B cell (primary cell): Measurements from ENCODE around the gene MGAT5. TPM values are rescaled to one million over a fixed set of nuclear protein-coding genes. Genes with fewer than 3 reads are reported as not detected.

ENCODE experiments used
- ATAC-seq: fragments of 200-7000 bp; cut with Tn5 transposase; one replicate; pipeline ENCODE4 v1.10.0; 2021; ENCODE audit warnings: low read depth, mild to moderate bottlenecking, moderate number of reproducible peaks, moderate library complexity
- CTCF ChIA-PET: fragments of 350-600 bp; sonication (Branson Sonifier 250); formaldehyde crosslinking; loops from one replicate; lab custom pipeline; 2021; ENCODE audit warnings: antibody characterized with exemption, inconsistent platforms; lab: Charles Lee
- POLR2A ChIA-PET: fragments of 350-600 bp; sonication (Branson Sonifier 250); formaldehyde crosslinking; loops from one replicate; lab custom pipeline; 2021; ENCODE audit warnings: antibody characterized with exemption; lab: Charles Lee
- DNase-seq: peaks from one replicate; pipeline ENCODE4 v3.0.0; 2013
- H2AFZ ChIP-seq: 2 replicates; pipeline ENCODE4 v1.6.1; 2012; ENCODE audit warnings: mild to moderate bottlenecking, low read depth, low read length; ENCODE audit not compliant: insufficient read depth, poor library complexity, severe bottlenecking
- H3K27ac ChIP-seq, 2 donors: 1 replicate in 1 of 2; 2 replicates in 1 of 2; pipeline ENCODE4 v1.5.1; 2012 to 2013; ENCODE audit warnings: low read length in 2 of 2, mild to moderate bottlenecking in 2 of 2, moderate library complexity in 1 of 2
- H3K27me3 ChIP-seq, 4 experiments: fragments of 200-600 bp in 1 of 4; sonication (generic) in 1 of 4; replicated peaks in 1 of 4; 1 replicate in 2 of 4; 2 replicates in 2 of 4; pipeline versions ENCODE4 v1.6.1 to v1.7.0; 2013 to 2016; ENCODE audit warnings: low read length in 3 of 4, mild to moderate bottlenecking in 2 of 4, mixed read lengths in 1 of 4, moderate library complexity in 1 of 4; ENCODE audit not compliant: insufficient read depth in 4 of 4, control insufficient read depth in 3 of 4; ENCODE audit errors: control extremely low read depth in 1 of 4
- H3K36me3 ChIP-seq, 2 experiments: replicated peaks in 1 of 2; 1 replicate in 1 of 2; 2 replicates in 1 of 2; pipeline versions ENCODE4 v1.6.1 to v1.7.1; 2013; ENCODE audit warnings: low read length in 1 of 2; ENCODE audit not compliant: insufficient read depth in 2 of 2, control insufficient read depth in 1 of 2; ENCODE audit errors: control extremely low read depth in 1 of 2, extremely low read depth in 1 of 2
- H3K4me1 ChIP-seq, 2 donors: fragments of 200-600 bp in 1 of 2; sonication (generic) in 1 of 2; 1 replicate in 1 of 2; 2 replicates in 1 of 2; pipeline versions ENCODE4 v1.5.1 to v1.6.1; 2013 to 2017; ENCODE audit warnings: low read length in 2 of 2; ENCODE audit not compliant: control insufficient read depth in 2 of 2, insufficient read depth in 2 of 2
- H3K4me2 ChIP-seq: replicated peaks from 2 replicates; pipeline ENCODE3; 2012; ENCODE audit warnings: mild to moderate bottlenecking, low read depth, low read length; ENCODE audit not compliant: poor library complexity, severe bottlenecking
- H3K4me3 ChIP-seq, 5 experiments: fragments of 200-600 bp in 1 of 5; sonication (generic) in 1 of 5; 1 replicate in 3 of 5; 2 replicates in 2 of 5; pipeline versions ENCODE4 v1.5.1 to v1.7.0; 2011 to 2016; ENCODE audit warnings: low read length in 4 of 5, mild to moderate bottlenecking in 4 of 5, low read depth in 2 of 5, control low read depth in 1 of 5, moderate library complexity in 1 of 5; ENCODE audit not compliant: insufficient read depth in 1 of 5; ENCODE audit errors: control extremely low read depth in 1 of 5, extremely low read depth in 1 of 5
- H3K79me2 ChIP-seq: fragments of 200-600 bp; sonication (generic); one replicate; pipeline ENCODE4 v1.6.0; 2016; ENCODE audit warnings: low read length; ENCODE audit not compliant: control insufficient read depth, insufficient read depth
- H3K9ac ChIP-seq: fragments of 200-600 bp; sonication (generic); 2 replicates; pipeline ENCODE4 v1.6.1; 2017; ENCODE audit warnings: mild to moderate bottlenecking, low read length, moderate library complexity
- H3K9me3 ChIP-seq, 3 donors: one replicate each; pipeline versions ENCODE4 v1.6.1 to v1.7.1; 2013; ENCODE audit warnings: low read length in 2 of 3; ENCODE audit not compliant: control insufficient read depth in 2 of 3, insufficient read depth in 1 of 3; ENCODE audit errors: control extremely low read depth in 1 of 3
- H4K20me1 ChIP-seq: 2 replicates; pipeline ENCODE4 v1.6.0; 2012; ENCODE audit warnings: mild to moderate bottlenecking, low read length; ENCODE audit not compliant: insufficient read depth, control insufficient read depth, poor library complexity, severe bottlenecking
- H3K27ac Mint-ChIP-seq: one replicate; pipeline ENCODE4 v1.8.0; 2021; ENCODE audit warnings: mixed read lengths
- H3K27me3 Mint-ChIP-seq: one replicate; pipeline ENCODE4 v1.8.0; 2021; ENCODE audit warnings: mixed read lengths
- H3K4me1 Mint-ChIP-seq: one replicate; pipeline ENCODE4 v1.8.0; 2021; ENCODE audit warnings: mixed read lengths
- H3K4me3 Mint-ChIP-seq: one replicate; pipeline ENCODE4 v1.8.0; 2021; ENCODE audit warnings: mixed read lengths
- H3K9me3 Mint-ChIP-seq: one replicate; pipeline ENCODE4 v1.8.0; 2022; ENCODE audit warnings: mixed read lengths; ENCODE audit not compliant: insufficient read depth
- CTCF ChIP-seq: fragments of 200-600 bp; IDR thresholded peaks from one replicate; pipeline ENCODE4 v1.8.0; 2022; ENCODE audit warnings: antibody characterized with exemption, mild to moderate bottlenecking
- EZH2 ChIP-seq: IDR thresholded peaks from 2 replicates; pipeline ENCODE4 v1.6.1; 2012; ENCODE audit warnings: borderline replicate concordance, low read depth, mild to moderate bottlenecking, moderate library complexity, low read length; ENCODE audit not compliant: insufficient read depth, poor library complexity, severe bottlenecking
- WGBS: methylation state at CpG from one replicate; pipeline ENCODE4 v1.1.5; 2013; ENCODE audit warnings: missing lambda C conversion rate; ENCODE audit not compliant: insufficient coverage; 5-methylcytosine and 5-hydroxymethylcytosine counted together
- intact Hi-C: fragments of 100-400 bp; cut with micrococcal nuclease; formaldehyde crosslinking; loops from one replicate; pipeline ENCODE4 v1.10.0; 2022
- polyA plus RNA-seq: library from polyadenylated mRNA; depleted of rRNA; stranded (reverse); fragments of >200 nt; gene quantifications from 2 replicates; pipeline ENCODE4 v1.2.3, GENCODE V29; 2012
- total RNA-seq, 2 donors: library from RNA; stranded (reverse); fragments of 120-200 nt in 1 of 2; gene quantifications; 1 replicate in 1 of 2; 2 replicates in 1 of 2; pipeline versions ENCODE4 v1.2.3 to v1.2.4, GENCODE V29; 2013 to 2022

Gene MGAT5
- total and polyA plus RNA-seq, 2 donors (not counting 1 experiment from before 2014, with no cell fraction given): 27.2 to 184 TPM

GRCh38 chr2:134413912-134414311 lies 160.0 kb downstream of the MGAT5 start:
- Histone ChIP-seq H3K27ac (no peak overlapping the region), H2AFZ (no peak overlapping the region), H3K4me2 (no peak overlapping the region), H3K4me1 (peaks cover 30 to 36% of the 10 kb centered on the region in 2 donors), H3K9me3 (no peaks in the 10 kb centered on the region), H3K36me3 (peaks cover 0 to 52% of the 10 kb centered on the region in 2 experiments), H3K79me2 (peaks cover 58% of the 10 kb centered on the region), H4K20me1 (peaks cover 38% of the 10 kb centered on the region), H3K27me3 (no peaks in the 10 kb centered on the region), H3K9ac (no peak overlapping the region), H3K4me3 (no peak overlapping the region)
- TF ChIP-seq EZH2 (no peak), CTCF (no peak)
- no peaks in the 10 kb centered on the region for H3K9me3 Mint-ChIP-seq
- DNase-seq (no peak), ATAC-seq (no peak)
- intact Hi-C loops: loop anchor here (5.0 kb wide), 1 partner anchor 207 kb away; no protein-coding TSS in a partner anchor
- H3K27ac Mint-ChIP-seq: no peak overlapping the region
- H3K4me3 Mint-ChIP-seq: no peak overlapping the region
- H3K27me3 Mint-ChIP-seq: no peaks in the 10 kb centered on the region
- H3K4me1 Mint-ChIP-seq: peaks cover 32% of the 10 kb centered on the region
- ChIA-PET POLR2A (no interaction called here), CTCF (interaction anchor here (1.4 to 9.7 kb wide), 6 partner anchors 22 to 527 kb away, joined by 4 to 398 read pairs (median 88); no protein-coding TSS in a partner anchor)
- 100% methylated on average over 1 of the region's 2 CpGs for WGBS

GRCh38 chr2:134416018-134416417 lies 162.1 kb downstream of the MGAT5 start:
- intact Hi-C loops: no loop called here
- Histone ChIP-seq H3K27ac (no peak overlapping the region), H3K4me2 (no peak overlapping the region), H3K4me3 (no peak overlapping the region), H3K4me1 (peaks cover 13 to 16% of the 10 kb centered on the region in 2 donors), H2AFZ (no peak overlapping the region), H3K27me3 (no peaks in the 10 kb centered on the region), H3K9ac (no peak overlapping the region), H3K9me3 (no peaks in the 10 kb centered on the region), H4K20me1 (peaks cover 44% of the 10 kb centered on the region), H3K36me3 (peaks cover 0 to 56% of the 10 kb centered on the region in 2 experiments), H3K79me2 (peaks cover 66% of the 10 kb centered on the region)
- Mint-ChIP-seq H3K4me3 (no peak overlapping the region), H3K27ac (no peak overlapping the region), H3K4me1 (peaks cover 15% of the 10 kb centered on the region), H3K9me3 (no peaks in the 10 kb centered on the region), H3K27me3 (no peaks in the 10 kb centered on the region)
- TF ChIP-seq CTCF (no peak), EZH2 (no peak)
- POLR2A ChIA-PET: no interaction called here
- CTCF ChIA-PET: interaction anchor here (8.5 to 9.7 kb wide), 2 partner anchors 294 to 529 kb away, joined by 232 to 398 read pairs; no protein-coding TSS in a partner anchor
- ATAC-seq (no peak), DNase-seq (no peak)
- 80% methylated on average over 1 of the region's 2 CpGs for WGBS
